GM21737 (cell line): ENCODE results near the gene PPP1R1B.

ENCODE experiments used
- ATAC-seq: cut with Tn5 transposase; IDR thresholded peaks from one replicate; pipeline ENCODE4 v1.9.1; 2021; ENCODE audit warnings: mild to moderate bottlenecking, moderate library complexity; ENCODE audit not compliant: unreplicated experiment

The PPP1R1B gene

GRCh38 chr17:39678340-39679116 is 51.8 kb downstream of the PPP1R1B start:
- no peak for ATAC-seq

- no peak for ATAC-seq
Observed at GRCh38 chr17:39679521-39680192, 52.9 kb downstream of the PPP1R1B start.

- ATAC-seq = no peak
Observed at GRCh38 chr17:39683295-39683939, 56.7 kb downstream of the PPP1R1B start.

GRCh38 chr17:39684369-39685192 is 57.8 kb downstream of the PPP1R1B start:
- no peak for ATAC-seq
